ENCODE measurements around the gene DCLK1. TPM values are rescaled to one million over a fixed set of nuclear protein-coding genes. Genes with fewer than 3 reads are reported as not detected.
"Not testable (repeated sequence)": the region's sequence is repeated elsewhere in the genome, so short reads cannot be mapped to it uniquely, and the experiment has no call there.

DCLK1 gene
- total RNA-seq, 1 experiment from 2014 or later: 0.10 TPM

GRCh38 chr13:36101907-36102306 is 29.3 kb downstream of the DCLK1 start:
- H3K79me2 ChIP-seq (ENCODE audit: insufficient read depth, low read length); intact Hi-C loops (cut with micrococcal nuclease); H3K27me3 ChIP-seq (ENCODE audit: insufficient read depth, low read length); ATAC-seq; BruUV-seq (replicated peaks); H3K27ac ChIP-seq (ENCODE audit: low read depth, low read length); H3K9ac ChIP-seq (ENCODE audit: low read length); H3K4me2 ChIP-seq (ENCODE audit: low read length); H3K9me2 ChIP-seq (ENCODE audit: insufficient read depth); POLR2A ChIA-PET; CTCF ChIA-PET; H3K4me1 ChIP-seq (ENCODE audit: control insufficient read depth in 1 of 2, insufficient read depth in 2 of 2, low read length in 2 of 2); H3K36me3 ChIP-seq (ENCODE audit: control insufficient read depth in 1 of 2, insufficient read depth in 2 of 2, low read length in 2 of 2); DNase-seq (ENCODE audit: low read depth, low spot score); H3K4me3 ChIP-seq (replicated peaks in 1 of 2; ENCODE audit: low read depth in 1 of 2, low read length in 2 of 2); RAD21 ChIA-PET (ENCODE audit: low non-redundant PET in 1 of 2, low total read pairs in 2 of 2, uncharacterized antibody in 2 of 2, unreplicated experiment in 2 of 2); H2AFZ ChIP-seq (ENCODE audit: low read depth, low read length, poor library complexity, severe bottlenecking); H4K20me1 ChIP-seq (ENCODE audit: insufficient read depth): not testable (repeated sequence)
- H3K9me3 ChIP-seq (ENCODE audit: control insufficient read depth in 1 of 2, insufficient read depth in 1 of 2, low read depth in 1 of 2, low read length in 2 of 2): peaks cover 0 to 18% of the 10 kb centered on the region in 2 experiments; a peak in 1 of 4 replicates

GRCh38 chr13:36101157-36101556 is 30.0 kb downstream of the DCLK1 start:
- H3K4me1 ChIP-seq (ENCODE audit: control insufficient read depth in 1 of 2, insufficient read depth in 2 of 2, low read length in 2 of 2): no peaks in the 10 kb centered on the region
- H3K9me2 ChIP-seq (ENCODE audit: insufficient read depth): no peaks in the 10 kb centered on the region
- peaks cover 0 to 15% of the 10 kb centered on the region in 2 experiments; a peak in 1 of 4 replicates for H3K9me3 ChIP-seq (ENCODE audit: control insufficient read depth in 1 of 2, insufficient read depth in 1 of 2, low read depth in 1 of 2, low read length in 2 of 2)
- H4K20me1 ChIP-seq (ENCODE audit: insufficient read depth): no peaks in the 10 kb centered on the region
- H3K27ac ChIP-seq (ENCODE audit: low read depth, low read length): no peak overlapping the region
- H3K79me2 ChIP-seq (ENCODE audit: insufficient read depth, low read length): no peaks in the 10 kb centered on the region
- DNase-seq (ENCODE audit: low read depth, low spot score) (no peak), ATAC-seq (no peak)
- no peak overlapping the region for H3K4me2 ChIP-seq (ENCODE audit: low read length)
- no peak overlapping the region for H3K4me3 ChIP-seq (replicated peaks in 1 of 2; ENCODE audit: low read depth in 1 of 2, low read length in 2 of 2)
- ChIA-PET CTCF (no interaction called here), POLR2A (no interaction called here), RAD21 (ENCODE audit: low non-redundant PET in 1 of 2, low total read pairs in 2 of 2, uncharacterized antibody in 2 of 2, unreplicated experiment in 2 of 2) (no interaction called here)
- BruUV-seq (replicated peaks): no TSS peak
- H3K9ac ChIP-seq (ENCODE audit: low read length): no peak overlapping the region
- no peaks in the 10 kb centered on the region for H3K27me3 ChIP-seq (ENCODE audit: insufficient read depth, low read length)
- H2AFZ ChIP-seq (ENCODE audit: low read depth, low read length, poor library complexity, severe bottlenecking): no peak overlapping the region
- H3K36me3 ChIP-seq (ENCODE audit: control insufficient read depth in 1 of 2, insufficient read depth in 2 of 2, low read length in 2 of 2): no peaks in the 10 kb centered on the region
- intact Hi-C loops (cut with micrococcal nuclease): no loop called here
- TF ChIP-seq SIN3A (IDR thresholded peaks at IDR 0.05; ENCODE audit: low read depth) (no peak), POLR2A (IDR thresholded peaks at IDR 0.05; ENCODE audit: borderline replicate concordance, extremely low read depth, insufficient read depth, insufficient read length) (no peak), ATF3 (IDR thresholded peaks at IDR 0.05) (no peak), CBX3 (IDR thresholded peaks at IDR 0.05; ENCODE audit: low read depth) (no peak), FOSL1 (IDR thresholded peaks at IDR 0.05; ENCODE audit: low read depth) (no peak), MAX (IDR thresholded peaks at IDR 0.05) (no peak), YY1 (IDR thresholded peaks at IDR 0.05; ENCODE audit: extremely low read depth, insufficient replicate concordance, low read depth, low read length) (no peak), ZBTB33 (IDR thresholded peaks at IDR 0.05; ENCODE audit: extremely low read depth, insufficient replicate concordance, low read length) (no peak), CEBPB (IDR thresholded peaks at IDR 0.05; ENCODE audit: low read depth) (no peak), ELF1 (IDR thresholded peaks at IDR 0.05; ENCODE audit: borderline replicate concordance, low read depth) (no peak), TCF7L2 (IDR thresholded peaks at IDR 0.05; ENCODE audit: borderline replicate concordance, extremely low read depth, insufficient read depth, insufficient read length) (no peak)
